Small intestine (tissue), 7 donors: ENCODE data around the gene RNU5D-1. TPM values are rescaled to one million over a fixed set of nuclear protein-coding genes. Genes with fewer than 3 reads are reported as not detected.
A peak's percentile ranks its signal among the peaks of the same experiment; 100 is the strongest.

ENCODE experiments used
- DNase-seq, 2 donors: peaks; one replicate each; pipeline versions ENCODE4 v3.0.0 to v3.0.0-alpha.2; 2013
- FAIRE-seq: peaks from 2 replicates; lab custom pipeline; 2012; peaks lifted over from hg19 to GRCh38; lab: Jason Lieb, UNC
- H3K27ac ChIP-seq, 3 donors: one replicate each; pipeline ENCODE4 v1.5.1; 2013; ENCODE audit warnings: low read length in 2 of 3, mild to moderate bottlenecking in 2 of 3, control low read depth in 1 of 3, inconsistent platforms in 1 of 3, low read depth in 1 of 3, moderate library complexity in 1 of 3
- H3K27me3 ChIP-seq, 3 donors: one replicate each; pipeline ENCODE4 v1.6.1; 2013; ENCODE audit warnings: low read length in 3 of 3, inconsistent platforms in 1 of 3; ENCODE audit not compliant: control insufficient read depth in 3 of 3, insufficient read depth in 3 of 3
- H3K36me3 ChIP-seq, 3 donors: one replicate each; pipeline ENCODE4 v1.6.1; 2013; ENCODE audit warnings: low read length in 3 of 3, inconsistent platforms in 1 of 3, low read depth in 1 of 3, mild to moderate bottlenecking in 1 of 3, moderate library complexity in 1 of 3; ENCODE audit not compliant: control insufficient read depth in 3 of 3, insufficient read depth in 2 of 3
- H3K4me1 ChIP-seq, 3 donors: one replicate each; pipeline ENCODE4 v1.6.1; 2013; ENCODE audit warnings: low read length in 2 of 3, inconsistent platforms in 1 of 3, low read depth in 1 of 3, mild to moderate bottlenecking in 1 of 3, moderate library complexity in 1 of 3; ENCODE audit not compliant: control insufficient read depth in 3 of 3, insufficient read depth in 2 of 3
- H3K4me3 ChIP-seq, 3 donors: one replicate each; pipeline ENCODE4 v1.5.1; 2013; ENCODE audit warnings: low read length in 3 of 3, control low read depth in 1 of 3, inconsistent platforms in 1 of 3, low read depth in 1 of 3, mild to moderate bottlenecking in 1 of 3, moderate library complexity in 1 of 3
- H3K9me3 ChIP-seq, 2 donors: one replicate each; pipeline ENCODE4 v1.6.1; 2013; ENCODE audit warnings: low read depth in 1 of 2, low read length in 1 of 2; ENCODE audit not compliant: control insufficient read depth in 2 of 2, insufficient read depth in 1 of 2
- WGBS, 3 donors: extraction: QIAGEN DNeasy Blood & Tissue Kit; methylation state at CpG; one replicate each; pipeline ENCODE4 v1.1.7; 2013; 5-methylcytosine and 5-hydroxymethylcytosine counted together
- polyA plus RNA-seq, 4 donors: library from polyadenylated mRNA; stranded (reverse) in 3 of 4; unstranded in 1 of 4; fragments of 200-250 nt in 3 of 4; fragments of 120-200 nt in 1 of 4; gene quantifications; one replicate each; pipeline versions ENCODE4 v1.2.1 to v1.2.3, GENCODE V29; 2013
- donor health status: healthy with polysubstance abuse.
- donor health status: control.
- donor health status: control.
- donor health status: Bipolar disorder and iron deficiency.
- donor health status: healthy.

RNU5D-1 gene
- polyA plus RNA-seq, 4 donors = not detected

GRCh38 chr1:44723496-44724295 is 7.3 kb downstream of the RNU5D-1 start:
- no peaks in the 10 kb centered on the region for H3K27me3 ChIP-seq
- WGBS, 3 donors = 76 to 84% (median 83%) methylated on average over 28 of the region's 28 CpGs
- no peak for DNase-seq
- no peaks in the 10 kb centered on the region for H3K9me3 ChIP-seq
- no peaks in the 10 kb centered on the region for H3K4me1 ChIP-seq
- no peak overlapping the region for H3K27ac ChIP-seq
- H3K36me3 ChIP-seq = no peaks in the 10 kb centered on the region
- H3K4me3 ChIP-seq = no peak overlapping the region
- FAIRE-seq = no peak

- H3K4me3 ChIP-seq = no peak overlapping the region
- FAIRE-seq (no peak), DNase-seq (no peak)
- 72 to 86% (median 79%) methylated on average over 9 of the region's 9 CpGs for WGBS, 3 donors
- H3K9me3 ChIP-seq = no peaks in the 10 kb centered on the region
- no peaks in the 10 kb centered on the region for H3K36me3 ChIP-seq
- H3K4me1 ChIP-seq = no peaks in the 10 kb centered on the region
- H3K27me3 ChIP-seq = no peaks in the 10 kb centered on the region
- no peak overlapping the region for H3K27ac ChIP-seq
These were observed 7.9 kb downstream of the RNU5D-1 start for GRCh38 chr1:44723064-44723463.

GRCh38 chr1:44721485-44722361 is 9.2 kb downstream of the RNU5D-1 start:
- no peaks in the 10 kb centered on the region for H3K4me1 ChIP-seq
- H3K27me3 ChIP-seq = no peaks in the 10 kb centered on the region
- peak overlapping the region in 2 of 3 donors; percentile 33 to 77 for H3K27ac ChIP-seq
- no peak for FAIRE-seq
- no peaks in the 10 kb centered on the region for H3K36me3 ChIP-seq
- WGBS, 3 donors = 24 to 34% (median 33%) methylated on average over 14 of the region's 14 CpGs
- no peak overlapping the region for H3K4me3 ChIP-seq
- no peaks in the 10 kb centered on the region for H3K9me3 ChIP-seq
- peak; percentile 75 for DNase-seq

DNA sequence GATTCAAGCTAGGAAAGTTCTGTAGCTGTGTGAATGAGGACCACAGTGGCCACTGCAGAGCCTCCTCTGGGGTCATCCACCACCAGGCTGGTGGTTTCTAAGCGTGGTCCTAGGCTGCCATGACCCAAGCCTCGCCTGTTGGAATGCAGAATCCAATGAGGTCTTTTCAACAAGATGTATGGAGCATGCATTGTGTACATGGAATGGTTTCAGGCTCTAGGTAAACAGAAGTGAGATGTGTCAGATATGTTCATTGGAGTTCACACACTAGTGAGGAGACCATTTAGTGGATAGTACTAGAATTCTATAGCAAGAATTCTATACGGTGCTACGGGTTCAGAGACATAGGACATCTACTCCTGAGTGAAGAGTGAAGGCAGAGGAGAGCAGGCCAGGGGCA is 10.7 kb downstream of the RNU5D-1 start:
- Histone ChIP-seq H3K4me1 (no peaks in the 10 kb centered on the region), H3K4me3 (no peak overlapping the region), H3K27ac (no peak overlapping the region), H3K9me3 (no peaks in the 10 kb centered on the region), H3K27me3 (no peaks in the 10 kb centered on the region), H3K36me3 (no peaks in the 10 kb centered on the region)
- 82 to 93% (median 83%) methylated on average over 4 of the region's 4 CpGs for WGBS, 3 donors
- FAIRE-seq (no peak), DNase-seq (no peak)

GRCh38 chr1:44719318-44719717 is 11.7 kb downstream of the RNU5D-1 start:
- H3K27me3 ChIP-seq = no peaks in the 10 kb centered on the region
- H3K27ac ChIP-seq = no peak overlapping the region

GRCh38 chr1:44718091-44718490 is 12.9 kb downstream of the RNU5D-1 start:
- Histone ChIP-seq H3K4me3 (no peak overlapping the region), H3K27me3 (no peaks in the 10 kb centered on the region), H3K36me3 (no peaks in the 10 kb centered on the region), H3K9me3 (no peaks in the 10 kb centered on the region), H3K4me1 (no peaks in the 10 kb centered on the region), H3K27ac (no peak overlapping the region)
- no peak for FAIRE-seq
- no peak for DNase-seq
- 81 to 88% (median 84%) methylated on average over 6 of the region's 6 CpGs for WGBS, 3 donors

More at GRCh38 chr1:44719318-44719717, 11.7 kb downstream of the RNU5D-1 start:
- 57 to 80% (median 77%) methylated on average over 5 of the region's 5 CpGs for WGBS, 3 donors
- Histone ChIP-seq H3K36me3 (no peaks in the 10 kb centered on the region), H3K4me1 (no peaks in the 10 kb centered on the region), H3K9me3 (no peaks in the 10 kb centered on the region), H3K4me3 (no peak overlapping the region)
- DNase-seq (no peak), FAIRE-seq (no peak)

GRCh38 chr1:44717653-44718052 is 13.3 kb downstream of the RNU5D-1 start:
- DNase-seq (no peak), FAIRE-seq (no peak)
- no peaks in the 10 kb centered on the region for H3K27me3 ChIP-seq
- H3K36me3 ChIP-seq = no peaks in the 10 kb centered on the region
- H3K4me1 ChIP-seq = no peaks in the 10 kb centered on the region
- 33 to 40% (median 35%) methylated on average over 1 of the region's 1 CpG for WGBS, 3 donors
- no peak overlapping the region for H3K27ac ChIP-seq
- no peak overlapping the region for H3K4me3 ChIP-seq
- no peaks in the 10 kb centered on the region for H3K9me3 ChIP-seq

- Histone ChIP-seq H3K9me3 (no peaks in the 10 kb centered on the region), H3K27me3 (no peaks in the 10 kb centered on the region), H3K27ac (no peak overlapping the region), H3K36me3 (no peaks in the 10 kb centered on the region), H3K4me1 (no peaks in the 10 kb centered on the region), H3K4me3 (no peak overlapping the region)
- FAIRE-seq = no peak
- WGBS, 3 donors = 87 to 94% (median 92%) methylated on average over 4 of the region's 4 CpGs
- no peak for DNase-seq
These were observed 13.8 kb downstream of the RNU5D-1 start for GRCh38 chr1:44717156-44717555.
